Left lung (tissue), 10 donors: ENCODE results near the gene DDIT4. TPM values are rescaled to one million over a fixed set of nuclear protein-coding genes. Genes with fewer than 3 reads are reported as not detected.

Source experiments
- ATAC-seq: fragments of 200-7000 bp; cut with Tn5 transposase; one replicate; pipeline ENCODE4 v1.9.1; 2020; ENCODE audit warnings: moderate library complexity
- DNase-seq, 4 donors: peaks; one replicate each; pipeline ENCODE4 v3.0.0-alpha.2; 2013 to 2020
- H3K27ac ChIP-seq, 2 donors: fragments of 200-600 bp; sonication (generic) in 1 of 2; one replicate each; pipeline versions ENCODE4 v1.5.0 to v1.8.0; 2020 to 2021
- H3K27me3 ChIP-seq, 2 donors: fragments of 200-600 bp; sonication (generic) in 1 of 2; one replicate each; pipeline versions ENCODE4 v1.5.0 to v1.8.0; 2020 to 2021
- H3K36me3 ChIP-seq, 2 donors: fragments of 200-600 bp; sonication (generic) in 1 of 2; one replicate each; pipeline versions ENCODE4 v1.5.0 to v1.8.0; 2020 to 2021
- H3K4me1 ChIP-seq, 2 donors: fragments of 200-600 bp; one replicate each; pipeline ENCODE4 v1.8.0; 2021
- H3K4me3 ChIP-seq, 2 donors: fragments of 200-600 bp; sonication (generic) in 1 of 2; one replicate each; pipeline versions ENCODE4 v1.5.0 to v1.8.0; 2020 to 2021; ENCODE audit warnings: mild to moderate bottlenecking in 1 of 2
- H3K9me3 ChIP-seq, 2 donors: fragments of 200-600 bp; sonication (generic) in 1 of 2; one replicate each; pipeline versions ENCODE4 v1.5.0 to v1.8.0; 2020 to 2021
- CTCF ChIP-seq, 2 donors: fragments of 200-600 bp; sonication (generic) in 1 of 2; IDR thresholded peaks; one replicate each; pipeline versions ENCODE4 v1.5.0 to v1.8.0; 2021; ENCODE audit warnings: antibody characterized with exemption in 2 of 2
- intact Hi-C, 2 donors: fragments of 100-400 bp; cut with DNase I; formaldehyde crosslinking; loops; one replicate each; pipeline versions ENCODE4 v1.11.2 to v1.14.2; 2022
- polyA plus RNA-seq, 6 donors: library from polyadenylated mRNA; unstranded; fragments of 120-200 nt; gene quantifications; one replicate each; pipeline ENCODE4 v1.2.1, GENCODE V29; 2013; ENCODE audit not compliant: insufficient read length in 6 of 6
- total RNA-seq, 2 donors: library from RNA; stranded (reverse); fragmentation: NEBNext Ultra II Directional; extraction: Animal tissue kit (Norgen Biotek cat#: 25700); gene quantifications; one replicate each; pipeline ENCODE4 v1.2.1, GENCODE V29; 2021
- donor health status: DM: no; HTN: yes; CAD: no.
- donor health status: DM: no; HTN: no; CAD: no.

Gene DDIT4
- total and polyA plus RNA-seq, 8 donors: 40.7 to 98.7 (median 56.4) TPM

GRCh38 chr10:72250666-72251065 lies 23.1 kb upstream of the DDIT4 start:
- intact Hi-C loops: no loop called here
- Histone ChIP-seq H3K27ac (peak overlapping the region in 1 of 2 donors; percentile 28), H3K4me3 (no peak overlapping the region), H3K36me3 (no peaks in the 10 kb centered on the region), H3K27me3 (no peaks in the 10 kb centered on the region), H3K9me3 (no peaks in the 10 kb centered on the region), H3K4me1 (peaks cover 45 to 91% of the 10 kb centered on the region in 2 donors)
- peak in 1 of 4 donors; percentile 55 for DNase-seq
- TF ChIP-seq CTCF (IDR thresholded peaks at IDR 0.05): no peak
- peak; percentile 26 for ATAC-seq

GRCh38 chr10:72251635-72252034 lies 22.1 kb upstream of the DDIT4 start:
- intact Hi-C loops: no loop called here
- H3K4me1 ChIP-seq: peaks cover 41 to 91% of the 10 kb centered on the region in 2 donors
- ATAC-seq: no peak
- no peaks in the 10 kb centered on the region for H3K36me3 ChIP-seq
- H3K27ac ChIP-seq: no peak overlapping the region
- H3K9me3 ChIP-seq: no peaks in the 10 kb centered on the region
- TF ChIP-seq CTCF (IDR thresholded peaks at IDR 0.05): no peak
- DNase-seq: no peak
- no peaks in the 10 kb centered on the region for H3K27me3 ChIP-seq
- no peak overlapping the region for H3K4me3 ChIP-seq

GRCh38 chr10:72252972-72253371 lies 20.8 kb upstream of the DDIT4 start:
- Histone ChIP-seq H3K9me3 (no peaks in the 10 kb centered on the region), H3K27ac (peak overlapping the region; percentile 47 to 66), H3K36me3 (no peaks in the 10 kb centered on the region), H3K27me3 (no peaks in the 10 kb centered on the region), H3K4me3 (no peak overlapping the region), H3K4me1 (peaks cover 42 to 91% of the 10 kb centered on the region in 2 donors)
- DNase-seq (no peak), ATAC-seq (no peak)
- no peak for TF ChIP-seq CTCF (IDR thresholded peaks at IDR 0.05)
- intact Hi-C loops: no loop called here

- Histone ChIP-seq H3K4me1 (peaks cover 37 to 86% of the 10 kb centered on the region in 2 donors), H3K4me3 (no peak overlapping the region), H3K27ac (peak overlapping the region; percentile 7 to 66), H3K9me3 (no peaks in the 10 kb centered on the region), H3K27me3 (no peaks in the 10 kb centered on the region), H3K36me3 (no peaks in the 10 kb centered on the region)
- no peak for TF ChIP-seq CTCF (IDR thresholded peaks at IDR 0.05)
- DNase-seq (peak in 1 of 4 donors; percentile 0), ATAC-seq (no peak)
- intact Hi-C loops: no loop called here
These were observed 20.1 kb upstream of the DDIT4 start for GRCh38 chr10:72253578-72253977.

GRCh38 chr10:72254813-72255568 lies 18.7 kb upstream of the DDIT4 start:
- no peak overlapping the region for H3K4me3 ChIP-seq
- ATAC-seq: peak; percentile 87

More at GRCh38 chr10:72254813-72255568, 18.7 kb upstream of the DDIT4 start:
- intact Hi-C loops: no loop called here
- DNase-seq: peak; percentile 83 to 90 (median 84)
- no peaks in the 10 kb centered on the region for H3K36me3 ChIP-seq
- H3K27ac ChIP-seq: peak overlapping the region; percentile 66 to 79
- no peaks in the 10 kb centered on the region for H3K9me3 ChIP-seq
- H3K4me1 ChIP-seq: peaks cover 31 to 84% of the 10 kb centered on the region in 2 donors
- no peak for TF ChIP-seq CTCF (IDR thresholded peaks at IDR 0.05)
- H3K27me3 ChIP-seq: no peaks in the 10 kb centered on the region
